NT2/D1 (cell line): ENCODE data around the gene LARP6.

Experiments
- DNase-seq: peaks from one replicate; pipeline ENCODE4 v3.0.0-alpha.2; 2011; ENCODE audit warnings: low read depth, low spot score
- H3K27me3 ChIP-seq: 2 replicates; pipeline ENCODE4 v1.6.0; 2011; ENCODE audit warnings: mild to moderate bottlenecking; ENCODE audit not compliant: insufficient read length, insufficient read depth
- H3K36me3 ChIP-seq: 2 replicates; pipeline ENCODE4 v1.6.1; 2011; ENCODE audit warnings: mild to moderate bottlenecking, low read length, mixed read lengths; ENCODE audit not compliant: insufficient read depth, insufficient read length
- H3K4me1 ChIP-seq: 2 replicates; pipeline ENCODE4 v1.5.1; 2011; ENCODE audit not compliant: insufficient read depth, insufficient read length
- H3K4me3 ChIP-seq: 2 replicates; pipeline ENCODE4 v1.5.1; 2011; ENCODE audit warnings: low read depth; ENCODE audit not compliant: insufficient read length
- H3K9ac ChIP-seq: 2 replicates; pipeline ENCODE4 v1.6.0; 2011; ENCODE audit warnings: low read depth; ENCODE audit not compliant: insufficient read length
- H3K9me3 ChIP-seq: 2 replicates; pipeline ENCODE4 v1.5.1; 2011; ENCODE audit warnings: mild to moderate bottlenecking, low read length; ENCODE audit not compliant: insufficient read depth
- SUZ12 ChIP-seq: IDR thresholded peaks from 2 replicates; pipeline ENCODE4 v1.6.1; 2011; ENCODE audit not compliant: insufficient read length, insufficient read depth; ENCODE audit errors: extremely low read depth
- YY1 ChIP-seq: IDR thresholded peaks from 2 replicates; pipeline ENCODE4 v1.6.1; 2011; ENCODE audit not compliant: insufficient read length, insufficient read depth
- ZNF274 ChIP-seq: IDR thresholded peaks from 2 replicates; pipeline ENCODE4 v1.6.1; 2011; ENCODE audit warnings: mild to moderate bottlenecking, low read depth, low read length

The LARP6 gene

DNA sequence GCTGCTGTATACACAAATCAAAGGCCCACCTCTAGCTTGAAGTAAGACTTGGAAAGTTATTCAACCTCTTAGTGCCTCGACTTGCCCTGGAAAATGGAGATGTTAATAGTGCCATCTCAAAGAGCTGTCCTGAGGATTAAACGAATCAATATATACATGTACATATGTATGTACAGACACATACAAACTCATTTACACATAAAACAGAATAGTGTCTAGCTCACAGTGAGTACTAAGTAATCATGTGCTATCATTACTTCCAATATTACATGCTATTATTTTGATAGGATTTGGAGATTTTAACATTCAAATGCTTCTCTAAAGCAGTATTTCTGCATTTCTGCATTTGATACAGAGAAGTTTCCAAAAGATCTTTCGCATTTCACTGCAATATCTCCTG is 20.5 kb downstream of the LARP6 start:
- H3K9ac ChIP-seq = no peak overlapping the region
- no peak overlapping the region for H3K4me3 ChIP-seq
- TF ChIP-seq SUZ12 (no peak), YY1 (no peak), ZNF274 (no peak)
- H3K4me1 ChIP-seq = no peaks in the 10 kb centered on the region
- peaks cover 50% of the 10 kb centered on the region for H3K36me3 ChIP-seq
- peaks cover 8% of the 10 kb centered on the region; the same call in 1 of the 2 replicates for H3K9me3 ChIP-seq
- no peak for DNase-seq
- no peaks in the 10 kb centered on the region for H3K27me3 ChIP-seq

- peaks cover 50% of the 10 kb centered on the region for H3K36me3 ChIP-seq
- no peak for TF ChIP-seq YY1
- no peak for TF ChIP-seq SUZ12
- no peak for TF ChIP-seq ZNF274
- no peaks in the 10 kb centered on the region for H3K4me1 ChIP-seq
- H3K9me3 ChIP-seq = peaks cover 8% of the 10 kb centered on the region; the same call in 1 of the 2 replicates
- H3K9ac ChIP-seq = no peak overlapping the region
- no peak overlapping the region for H3K4me3 ChIP-seq
- no peak for DNase-seq
- no peaks in the 10 kb centered on the region for H3K27me3 ChIP-seq
Observed at GRCh38 chr15:70832176-70832575, 21.8 kb downstream of the LARP6 start.

DNA sequence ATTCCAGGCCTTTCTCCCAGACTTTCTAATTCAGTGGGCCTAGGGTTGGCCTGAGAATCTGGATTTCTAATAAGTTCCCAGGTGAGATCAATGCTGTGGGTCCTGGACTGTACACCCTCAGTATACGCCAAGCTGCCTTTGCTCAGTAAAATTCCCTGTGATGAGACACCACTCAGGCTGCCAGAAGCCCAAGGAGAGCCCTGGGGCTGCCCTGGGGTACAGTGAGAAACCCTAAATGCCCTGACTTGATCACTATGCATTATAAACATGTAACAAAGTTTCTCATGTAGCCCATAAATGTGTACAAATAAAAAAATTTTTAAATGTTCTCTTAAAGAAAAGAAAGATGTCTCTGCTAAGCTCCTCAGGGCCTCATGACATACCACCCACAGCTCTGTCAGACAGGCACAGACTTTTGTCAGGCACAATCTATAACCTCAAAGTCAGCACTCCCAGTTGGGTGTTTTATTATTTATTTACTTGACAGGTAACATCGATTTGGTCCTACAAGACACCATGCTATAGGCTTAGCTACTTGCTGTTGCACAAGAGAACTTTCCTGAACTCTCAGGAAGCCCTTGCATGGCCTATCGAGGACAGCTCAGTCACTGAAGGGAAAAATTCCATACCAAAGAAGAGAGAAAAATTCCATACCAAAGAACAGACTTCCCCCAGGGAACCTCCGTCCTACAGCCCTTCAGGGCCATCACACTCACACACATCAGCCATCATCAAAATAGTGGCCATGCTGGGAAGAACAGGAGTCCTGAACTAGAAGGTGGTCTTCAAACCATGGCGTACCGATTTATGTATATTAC is 22.7 kb downstream of the LARP6 start:
- Histone ChIP-seq H3K4me1 (no peaks in the 10 kb centered on the region), H3K4me3 (no peak overlapping the region), H3K9ac (no peak overlapping the region), H3K27me3 (no peaks in the 10 kb centered on the region), H3K36me3 (peaks cover 46% of the 10 kb centered on the region), H3K9me3 (peaks cover 8% of the 10 kb centered on the region; the same call in 1 of the 2 replicates)
- TF ChIP-seq SUZ12 (no peak), YY1 (no peak), ZNF274 (no peak)
- no peak for DNase-seq

DNA sequence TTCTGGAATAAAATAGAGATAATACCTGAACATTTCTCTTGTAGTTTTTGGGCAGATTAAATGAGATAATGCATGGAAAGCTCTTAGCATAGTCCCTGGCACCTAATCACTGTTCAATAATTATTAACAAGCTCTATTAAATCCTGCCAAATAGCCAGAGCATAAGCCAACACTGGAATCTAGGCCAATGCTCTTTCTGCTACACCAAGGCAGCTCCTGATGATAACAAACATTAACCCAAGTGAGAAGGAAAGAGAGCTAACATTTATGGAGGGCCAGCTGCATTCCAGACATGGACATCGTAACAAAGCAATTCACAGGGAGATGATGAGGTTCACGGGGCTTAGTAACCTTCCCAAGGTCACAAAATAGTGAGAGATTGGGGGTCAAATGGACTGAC is 23.3 kb downstream of the LARP6 start:
- DNase-seq = no peak
- Histone ChIP-seq H3K4me3 (no peak overlapping the region), H3K9me3 (peaks cover 5% of the 10 kb centered on the region; the same call in 1 of the 2 replicates), H3K9ac (no peak overlapping the region), H3K36me3 (peaks cover 39% of the 10 kb centered on the region), H3K4me1 (no peaks in the 10 kb centered on the region), H3K27me3 (no peaks in the 10 kb centered on the region)
- TF ChIP-seq ZNF274 (no peak), SUZ12 (no peak), YY1 (no peak)

- no peaks in the 10 kb centered on the region for H3K27me3 ChIP-seq
- no peaks in the 10 kb centered on the region; the same call in 1 of the 2 replicates for H3K9me3 ChIP-seq
- peaks cover 32% of the 10 kb centered on the region for H3K36me3 ChIP-seq
- no peaks in the 10 kb centered on the region for H3K4me1 ChIP-seq
- no peak for DNase-seq
- H3K4me3 ChIP-seq = no peak overlapping the region
- H3K9ac ChIP-seq = no peak overlapping the region
- TF ChIP-seq ZNF274 = no peak
- no peak for TF ChIP-seq YY1
Observed at GRCh38 chr15:70829371-70830166, 24.4 kb downstream of the LARP6 start.

DNA sequence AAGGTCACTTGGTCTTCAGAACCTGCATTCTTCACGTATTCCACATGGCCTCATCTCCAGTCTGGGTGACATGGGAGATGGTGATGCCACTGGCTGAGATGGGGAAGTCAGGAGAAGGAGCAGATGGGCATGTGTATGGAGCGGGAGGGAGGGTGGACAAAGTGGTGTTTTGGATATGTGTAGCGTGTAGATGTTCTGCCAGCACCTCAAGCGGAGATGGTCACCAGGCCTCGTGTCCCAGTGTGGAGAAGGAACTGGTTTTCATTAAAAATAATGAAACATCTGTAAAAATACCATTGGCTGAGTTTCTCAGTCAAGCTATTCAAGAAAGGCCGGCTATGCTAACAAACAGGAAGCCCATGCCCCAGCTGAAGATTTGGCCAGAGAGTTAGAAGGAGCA is 26.2 kb downstream of the LARP6 start:
- H3K4me3 ChIP-seq = no peak overlapping the region
- no peak for TF ChIP-seq ZNF274
- no peak for TF ChIP-seq YY1
- no peak for TF ChIP-seq SUZ12
- peaks cover 21% of the 10 kb centered on the region for H3K36me3 ChIP-seq
- H3K9me3 ChIP-seq = no peaks in the 10 kb centered on the region; the same call in 1 of the 2 replicates
- no peaks in the 10 kb centered on the region for H3K4me1 ChIP-seq
- DNase-seq = no peak
- H3K27me3 ChIP-seq = no peaks in the 10 kb centered on the region
- no peak overlapping the region for H3K9ac ChIP-seq

GRCh38 chr15:70826634-70827033 is 27.3 kb downstream of the LARP6 start:
- no peak for TF ChIP-seq SUZ12
- TF ChIP-seq YY1 = no peak
- TF ChIP-seq ZNF274 = no peak
- H3K27me3 ChIP-seq = no peaks in the 10 kb centered on the region
- no peak for DNase-seq
- H3K9ac ChIP-seq = no peak overlapping the region
- H3K4me1 ChIP-seq = no peaks in the 10 kb centered on the region
- peaks cover 10% of the 10 kb centered on the region for H3K36me3 ChIP-seq
- H3K9me3 ChIP-seq = no peaks in the 10 kb centered on the region
- H3K4me3 ChIP-seq = no peak overlapping the region
